Right atrium auricular region (tissue), 2 donors: Measurements from ENCODE around the gene CPA1. TPM values are rescaled to one million over a fixed set of nuclear protein-coding genes. Genes with fewer than 3 reads are reported as not detected.

Experiments
- DNase-seq: peaks from one replicate; pipeline ENCODE4 v3.0.0-alpha.2; 2019; ENCODE audit warnings: low spot score
- H3K27ac ChIP-seq, 2 donors: fragments of 200-600 bp; sonication (generic); 1 replicate in 1 of 2; 2 replicates in 1 of 2; pipeline ENCODE4 v1.5.1; 2016 to 2019
- H3K27me3 ChIP-seq, 2 donors: fragments of 200-600 bp; sonication (generic); one replicate each; pipeline versions ENCODE4 v1.5.1 to v1.6.0; 2017 to 2019
- H3K36me3 ChIP-seq: fragments of 200-600 bp; sonication (generic); one replicate; pipeline ENCODE4 v1.5.1; 2016
- H3K4me1 ChIP-seq, 2 donors: fragments of 200-600 bp; sonication (generic); one replicate each; pipeline versions ENCODE4 v1.5.1 to v1.6.0; 2017 to 2019
- H3K4me3 ChIP-seq, 2 donors: fragments of 200-600 bp; sonication (generic); 1 replicate in 1 of 2; 2 replicates in 1 of 2; pipeline ENCODE4 v1.5.1; 2017 to 2019; ENCODE audit warnings: mild to moderate bottlenecking in 1 of 2, moderate library complexity in 1 of 2
- H3K9me3 ChIP-seq, 2 donors: fragments of 200-600 bp; sonication (generic); one replicate each; pipeline ENCODE4 v1.5.1; 2019
- CTCF ChIP-seq, 2 donors: fragments of 200-600 bp; sonication (generic); IDR thresholded peaks; one replicate each; pipeline ENCODE4 v1.5.1; 2019; ENCODE audit warnings: antibody characterized with exemption in 2 of 2
- total RNA-seq, 2 donors: library from RNA; depleted of rRNA; stranded (reverse); fragments of >200 nt; gene quantifications; one replicate each; pipeline ENCODE4 v1.1.0, GENCODE V29; 2016

Gene CPA1
- total RNA-seq, 2 donors from 2014 or later, result not detected

GRCh38 chr7:130390486-130390885, 10.2 kb downstream of the CPA1 start:
- no peak for DNase-seq
- TF ChIP-seq CTCF (IDR thresholded peaks at IDR 0.05), result no peak
- H3K4me3 ChIP-seq, result no peak overlapping the region
- H3K27me3 ChIP-seq, result no peaks in the 10 kb centered on the region
- no peaks in the 10 kb centered on the region for H3K9me3 ChIP-seq
- no peaks in the 10 kb centered on the region for H3K36me3 ChIP-seq
- H3K4me1 ChIP-seq, result no peaks in the 10 kb centered on the region
- H3K27ac ChIP-seq, result no peak overlapping the region

DNA sequence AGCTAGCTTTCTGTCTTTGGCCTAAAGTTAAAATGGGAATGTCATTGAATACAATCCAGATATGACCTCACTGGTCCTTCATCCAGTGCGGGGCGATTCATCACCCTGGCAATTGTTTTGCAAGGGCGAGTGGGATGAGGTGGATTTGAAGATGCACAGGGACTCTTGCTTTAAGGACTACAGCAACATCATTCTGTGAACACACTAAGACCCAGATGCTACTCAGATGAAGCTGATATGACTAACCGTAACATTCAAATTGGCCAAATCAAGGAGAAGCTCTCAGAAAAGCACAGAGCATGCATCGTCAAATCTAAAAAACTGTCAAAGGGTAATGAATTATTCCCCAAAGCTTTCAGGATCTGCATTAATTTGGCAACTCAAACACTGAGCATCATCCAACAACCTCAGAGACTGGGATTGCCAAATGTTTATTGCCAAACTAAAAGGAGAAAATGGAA, 12.8 kb downstream of the CPA1 start:
- no peaks in the 10 kb centered on the region for H3K36me3 ChIP-seq
- H3K4me1 ChIP-seq, result no peaks in the 10 kb centered on the region
- DNase-seq, result peak; percentile 61
- TF ChIP-seq CTCF (IDR thresholded peaks at IDR 0.05), result no peak
- H3K4me3 ChIP-seq, result no peak overlapping the region
- no peaks in the 10 kb centered on the region for H3K27me3 ChIP-seq
- H3K9me3 ChIP-seq, result no peaks in the 10 kb centered on the region
- peak overlapping the region in 1 of 2 donors; percentile 57 for H3K27ac ChIP-seq

DNA sequence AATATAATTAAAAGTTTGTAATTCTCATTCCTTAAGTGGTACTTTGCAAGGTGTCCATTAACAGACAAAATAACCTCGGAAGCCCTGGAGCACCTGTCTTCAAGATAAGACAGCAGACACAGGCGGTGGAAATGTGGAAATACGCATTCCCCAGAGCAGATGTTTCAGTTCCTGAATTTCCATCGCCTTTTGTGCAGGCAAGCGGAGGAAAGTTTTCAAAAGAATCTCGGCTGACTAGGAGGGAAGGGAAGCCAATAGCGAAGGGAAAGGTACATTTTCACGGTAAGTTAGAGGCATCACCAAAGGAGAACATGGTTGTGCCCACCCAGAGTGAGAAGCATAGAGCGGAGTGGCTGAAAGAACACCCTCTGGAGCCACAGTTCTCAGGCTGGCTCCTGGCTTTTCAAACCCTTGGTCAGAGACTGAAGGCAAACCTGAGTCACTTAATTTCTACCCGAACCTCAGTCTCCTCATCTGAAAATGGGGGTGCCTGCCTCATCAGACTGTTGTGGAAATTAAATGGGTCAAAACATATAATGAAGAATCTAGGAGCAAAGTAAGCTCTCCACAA, 13.6 kb downstream of the CPA1 start:
- Histone ChIP-seq H3K36me3 (no peaks in the 10 kb centered on the region), H3K9me3 (no peaks in the 10 kb centered on the region), H3K27me3 (no peaks in the 10 kb centered on the region), H3K4me3 (no peak overlapping the region), H3K4me1 (no peaks in the 10 kb centered on the region), H3K27ac (no peak overlapping the region)
- no peak for TF ChIP-seq CTCF (IDR thresholded peaks at IDR 0.05)
- DNase-seq, result peak; percentile 28

- Histone ChIP-seq H3K4me1 (no peaks in the 10 kb centered on the region), H3K4me3 (no peak overlapping the region), H3K9me3 (no peaks in the 10 kb centered on the region), H3K27ac (no peak overlapping the region), H3K27me3 (no peaks in the 10 kb centered on the region), H3K36me3 (no peaks in the 10 kb centered on the region)
- TF ChIP-seq CTCF (IDR thresholded peaks at IDR 0.05), result no peak
- peak; percentile 44 for DNase-seq
Measured at GRCh38 chr7:130394421-130395195, 14.3 kb downstream of the CPA1 start.

DNA sequence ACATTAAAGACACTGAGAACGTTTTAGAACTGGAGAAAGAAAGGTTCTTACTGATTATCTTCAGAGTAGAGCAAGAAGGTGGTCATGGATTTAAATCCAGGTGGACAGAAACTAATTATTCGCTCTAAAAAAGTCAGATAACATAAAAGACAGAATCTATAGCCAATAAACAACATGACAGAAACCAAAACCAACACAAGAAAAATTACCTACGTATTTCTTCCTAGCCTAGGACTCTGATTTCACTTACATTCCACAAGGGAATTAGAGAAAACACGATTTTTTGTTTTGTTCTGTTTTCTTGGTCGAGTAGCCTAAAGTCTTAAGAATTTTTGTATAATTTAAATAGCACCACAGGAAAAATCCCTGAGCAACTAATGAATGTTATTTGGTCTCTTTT, 15.1 kb downstream of the CPA1 start:
- Histone ChIP-seq H3K4me1 (no peaks in the 10 kb centered on the region), H3K27me3 (no peaks in the 10 kb centered on the region), H3K27ac (no peak overlapping the region), H3K36me3 (no peaks in the 10 kb centered on the region), H3K4me3 (no peak overlapping the region), H3K9me3 (no peaks in the 10 kb centered on the region)
- TF ChIP-seq CTCF (IDR thresholded peaks at IDR 0.05), result no peak
- no peak for DNase-seq
